Keratinocyte (primary cell): Measurements from ENCODE around the gene F11.

ENCODE experiments used
- EZH2 ChIP-seq: IDR thresholded peaks from one replicate; pipeline ENCODE4 v1.6.1; 2012; ENCODE audit warnings: inconsistent platforms, mild to moderate bottlenecking, low read length, moderate library complexity
- TF ChIP-seq, protein P1 (sequence below), 3 experiments: IDR thresholded peaks in 1 of 3; conservative IDR thresholded peaks in 1 of 3; optimal IDR thresholded peaks in 1 of 3; 2 replicates in 2 of 3; 3 replicates in 1 of 3; pipeline versions ENCODE3 to v1.5.1; 2011; ENCODE audit warnings: low read length in 3 of 3, mild to moderate bottlenecking in 3 of 3, moderate library complexity in 2 of 3, control low read depth in 1 of 3, inconsistent platforms in 1 of 3; ENCODE audit not compliant: insufficient read depth in 2 of 3; ENCODE audit errors: extremely low read depth in 1 of 3

GRCh38 chr4:186225848-186226247 lies 40.1 kb upstream of the F11 start:
- TF ChIP-seq, protein P1, sequence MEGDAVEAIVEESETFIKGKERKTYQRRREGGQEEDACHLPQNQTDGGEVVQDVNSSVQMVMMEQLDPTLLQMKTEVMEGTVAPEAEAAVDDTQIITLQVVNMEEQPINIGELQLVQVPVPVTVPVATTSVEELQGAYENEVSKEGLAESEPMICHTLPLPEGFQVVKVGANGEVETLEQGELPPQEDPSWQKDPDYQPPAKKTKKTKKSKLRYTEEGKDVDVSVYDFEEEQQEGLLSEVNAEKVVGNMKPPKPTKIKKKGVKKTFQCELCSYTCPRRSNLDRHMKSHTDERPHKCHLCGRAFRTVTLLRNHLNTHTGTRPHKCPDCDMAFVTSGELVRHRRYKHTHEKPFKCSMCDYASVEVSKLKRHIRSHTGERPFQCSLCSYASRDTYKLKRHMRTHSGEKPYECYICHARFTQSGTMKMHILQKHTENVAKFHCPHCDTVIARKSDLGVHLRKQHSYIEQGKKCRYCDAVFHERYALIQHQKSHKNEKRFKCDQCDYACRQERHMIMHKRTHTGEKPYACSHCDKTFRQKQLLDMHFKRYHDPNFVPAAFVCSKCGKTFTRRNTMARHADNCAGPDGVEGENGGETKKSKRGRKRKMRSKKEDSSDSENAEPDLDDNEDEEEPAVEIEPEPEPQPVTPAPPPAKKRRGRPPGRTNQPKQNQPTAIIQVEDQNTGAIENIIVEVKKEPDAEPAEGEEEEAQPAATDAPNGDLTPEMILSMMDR (optimal IDR thresholded peaks at IDR 0.05 in 1 of 3, IDR thresholded peaks at IDR 0.05 in 1 of 3, conservative IDR thresholded peaks at IDR 0.05 in 1 of 3; ENCODE audit: extremely low read depth in 1 of 3, insufficient read depth in 2 of 3, low read length in 3 of 3) = no peak
- no peak for TF ChIP-seq EZH2
